Left colon (tissue), 2 donors: ENCODE data around the gene TMEM185B. TPM values are rescaled to one million over a fixed set of nuclear protein-coding genes. Genes with fewer than 3 reads are reported as not detected.
"Not testable (repeated sequence)": the region's sequence is repeated elsewhere in the genome, so short reads cannot be mapped to it uniquely, and the experiment has no call there.

ENCODE experiments used
- ATAC-seq: fragments of 200-7000 bp; cut with Tn5 transposase; one replicate; pipeline ENCODE4 v1.9.1; 2020; ENCODE audit warnings: mild to moderate bottlenecking, moderate library complexity
- DNase-seq, 2 donors: peaks; one replicate each; pipeline ENCODE4 v3.0.0-alpha.2; 2020
- intact Hi-C, 2 donors: fragments of 100-400 bp; cut with DNase I in 1 of 2; cut with micrococcal nuclease in 1 of 2; formaldehyde crosslinking; loops; one replicate each; pipeline versions ENCODE4 v1.11.2 to v1.14.0; 2022; cut with DNase I, micrococcal nuclease
- total RNA-seq, 2 donors: library from RNA; stranded (reverse); fragmentation: NEBNext Ultra II Directional; extraction: Animal tissue kit (Norgen Biotek cat#: 25700); gene quantifications; one replicate each; pipeline ENCODE4 v1.2.1, GENCODE V29; 2021
- donor health status: DM: no; HTN: no; CAD: no.
- donor health status: DM: yes; HTN: yes; CAD: no.

The TMEM185B gene
- total RNA-seq, 2 donors from 2014 or later = 12.1 to 12.5 TPM

DNA sequence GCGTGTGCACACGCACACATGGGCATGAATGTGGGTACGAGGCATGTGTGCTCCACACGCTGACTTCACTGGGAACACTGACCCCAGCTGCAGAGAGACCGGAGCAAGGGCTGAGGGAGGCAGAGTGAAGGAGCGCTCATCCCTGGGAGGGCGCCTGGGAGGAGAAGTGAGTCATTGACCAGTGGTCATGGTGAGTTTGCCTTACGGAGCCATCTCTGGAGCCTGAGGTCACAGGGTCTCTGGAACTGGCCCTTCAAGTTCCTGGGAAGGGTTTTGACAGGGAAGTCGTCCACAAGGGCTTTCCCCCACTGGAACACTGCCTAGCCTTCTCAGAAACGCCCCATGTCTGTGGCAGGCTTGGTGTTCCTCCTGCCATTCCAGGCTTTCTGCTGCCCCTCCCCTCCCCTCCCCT lies 14.3 kb upstream of the TMEM185B start:
- DNase-seq (peak in 1 of 2 donors; percentile 20), ATAC-seq (peak; percentile 32)
- intact Hi-C loops = no loop called here

- no peak for DNase-seq
Observed at GRCh38 chr2:120236791-120237190, 13.6 kb upstream of the TMEM185B start.

GRCh38 chr2:120236316-120236715 lies 13.1 kb upstream of the TMEM185B start:
- intact Hi-C loops = no loop called here
- ATAC-seq (no peak), DNase-seq (peak in 1 of 2 donors; percentile 4)

More at GRCh38 chr2:120236791-120237190, 13.6 kb upstream of the TMEM185B start:
- no peak for ATAC-seq
- intact Hi-C loops = no loop called here

DNA sequence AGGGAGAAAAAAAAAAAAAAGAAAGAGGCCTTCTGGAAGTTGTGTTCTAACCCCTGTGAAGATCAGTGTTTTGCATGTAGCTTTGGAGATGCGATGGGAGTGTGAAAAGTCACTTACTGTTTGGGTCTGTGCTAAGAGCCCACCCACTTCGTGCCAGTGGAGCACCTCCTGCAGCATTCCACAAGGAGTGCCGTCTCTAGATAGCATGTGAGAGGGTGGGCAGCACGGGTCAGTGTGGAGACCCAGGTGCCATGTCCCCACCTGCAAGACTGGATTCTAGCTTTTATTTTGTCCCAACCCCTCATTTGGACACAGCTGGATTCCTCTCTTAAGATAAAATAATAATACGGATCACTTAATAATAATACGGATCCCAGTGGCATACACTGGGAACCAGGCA lies 12.5 kb upstream of the TMEM185B start:
- DNase-seq (peak in 1 of 2 donors; percentile 3), ATAC-seq (no peak)
- intact Hi-C loops = no loop called here

DNA sequence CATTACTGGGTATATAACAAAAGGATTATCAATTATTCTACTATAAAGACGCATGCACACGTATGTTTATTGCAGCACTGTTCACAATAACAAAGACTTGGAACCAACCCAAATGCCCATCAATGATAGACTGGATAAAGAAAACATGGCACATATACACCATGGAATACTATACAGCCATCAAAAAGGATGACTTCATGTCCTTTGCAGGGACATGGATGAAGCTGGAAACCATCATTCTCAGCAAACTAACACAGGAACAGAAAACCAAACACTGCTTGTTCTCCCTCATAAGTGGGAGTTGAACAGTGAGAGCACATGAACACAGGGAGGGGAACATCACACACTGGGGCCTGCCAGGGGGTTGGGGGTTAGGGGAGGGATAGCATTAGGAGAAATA lies 12.0 kb upstream of the TMEM185B start:
- intact Hi-C loops, DNase-seq, ATAC-seq: not testable (repeated sequence)

- intact Hi-C loops = no loop called here
- no peak for DNase-seq
- ATAC-seq = no peak
Observed at GRCh38 chr2:120233292-120233691, 10.1 kb upstream of the TMEM185B start.

GRCh38 chr2:120231974-120232635 lies 8.9 kb upstream of the TMEM185B start:
- intact Hi-C loops = no loop called here
- DNase-seq (peak; percentile 45 to 53), ATAC-seq (peak; percentile 56)

- peak in 1 of 2 donors; percentile 24 for DNase-seq
- intact Hi-C loops = no loop called here
Observed at GRCh38 chr2:120231564-120231973, 8.4 kb upstream of the TMEM185B start.

DNA sequence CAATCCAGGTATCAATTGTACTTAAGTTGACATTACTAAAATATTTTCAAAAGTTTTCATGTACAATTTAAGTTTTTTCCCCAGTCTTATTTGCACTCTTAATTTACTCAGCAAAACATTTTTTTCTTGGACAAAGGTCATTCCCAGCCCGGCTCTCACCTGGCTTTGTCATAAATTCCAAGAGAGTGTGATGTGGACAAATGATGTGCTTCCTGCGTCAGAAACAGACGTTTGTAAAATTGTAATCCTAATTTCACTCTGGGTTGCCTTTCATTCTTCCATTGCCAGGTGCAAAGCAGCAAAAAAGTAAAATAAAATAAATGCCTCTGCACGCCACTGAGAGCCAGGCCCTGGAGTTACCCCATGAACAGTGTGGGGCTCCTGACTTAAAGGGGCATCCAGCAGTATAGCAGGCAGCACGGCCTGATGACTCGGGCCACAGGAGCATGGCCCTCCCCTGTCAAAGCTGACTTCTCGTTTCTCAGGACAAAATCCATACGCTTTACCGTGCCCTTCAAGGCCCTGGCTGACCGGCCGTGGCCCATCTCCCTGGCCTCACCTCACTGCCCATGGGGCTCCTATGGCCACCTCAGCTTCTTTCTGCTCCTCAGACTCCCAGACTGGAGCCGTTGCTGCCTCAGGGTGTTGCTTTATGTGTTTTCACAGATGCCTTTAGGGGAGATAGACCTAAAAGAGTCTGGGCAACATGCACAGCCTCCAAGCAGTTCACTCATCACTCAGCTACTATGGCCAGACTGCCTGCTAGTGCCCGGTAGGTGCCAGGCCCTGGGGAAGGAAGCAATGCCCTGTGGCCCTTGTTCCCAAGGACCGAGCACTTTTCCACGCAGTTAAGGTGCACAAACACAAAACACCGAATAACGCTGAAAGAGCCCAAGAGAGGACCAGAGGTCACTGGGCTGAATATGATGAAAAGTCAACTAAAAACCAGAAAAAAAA lies 7.6 kb upstream of the TMEM185B start:
- ATAC-seq = peak; percentile 72
- intact Hi-C loops = no loop called here
- DNase-seq = peak; percentile 31 to 47

More at GRCh38 chr2:120231564-120231973, 8.4 kb upstream of the TMEM185B start:
- ATAC-seq = peak; percentile 6

- intact Hi-C loops = no loop called here
- DNase-seq (peak in 1 of 2 donors; percentile 23), ATAC-seq (no peak)
Observed at GRCh38 chr2:120229341-120229740, 6.1 kb upstream of the TMEM185B start.

DNA sequence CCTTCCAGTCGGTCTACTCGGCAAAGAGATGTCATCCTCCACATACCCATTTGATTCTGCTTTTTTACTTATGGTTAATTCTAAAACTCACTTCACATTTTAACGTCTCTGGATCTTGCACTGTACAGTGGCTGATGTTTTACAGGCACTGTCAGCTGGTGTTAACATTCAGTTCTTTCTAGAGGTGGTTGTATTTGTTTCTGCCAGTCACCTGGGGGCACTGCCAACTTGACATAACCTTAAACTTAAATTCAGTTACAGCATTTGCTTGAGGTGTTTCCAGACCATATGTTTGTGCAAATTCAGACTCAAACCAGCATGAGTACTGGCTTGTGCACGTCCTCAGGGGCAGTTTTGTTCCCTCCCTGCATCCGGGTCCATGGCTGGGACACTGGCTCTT lies 5.3 kb upstream of the TMEM185B start:
- DNase-seq (peak in 1 of 2 donors; percentile 31), ATAC-seq (peak; percentile 32)
- intact Hi-C loops = no loop called here

GRCh38 chr2:120227111-120227991 lies 4.2 kb upstream of the TMEM185B start:
- ATAC-seq = no peak
- intact Hi-C loops = no loop called here
- peak in 1 of 2 donors; percentile 22 for DNase-seq

DNA sequence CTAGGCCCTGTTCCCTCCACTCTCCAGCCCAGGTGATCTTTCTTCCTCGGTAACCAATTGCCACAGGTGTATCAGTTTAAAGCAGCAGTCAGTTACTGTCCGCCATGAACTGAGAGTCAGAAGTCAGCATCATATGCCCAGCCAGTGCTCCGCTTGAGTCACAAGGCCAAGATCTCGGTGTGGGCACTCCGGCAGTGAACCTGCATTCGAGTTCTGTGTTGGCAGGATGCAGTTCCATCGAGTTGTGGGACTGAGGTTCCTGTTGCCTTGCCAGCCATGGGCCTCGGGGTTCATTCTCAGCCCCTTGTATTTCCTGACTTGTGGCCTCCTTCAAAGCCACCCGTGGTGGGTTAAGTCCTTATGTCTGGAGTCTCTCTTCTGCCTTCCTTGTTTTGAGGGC lies 3.1 kb upstream of the TMEM185B start:
- DNase-seq (peak in 1 of 2 donors; percentile 14), ATAC-seq (no peak)
- intact Hi-C loops = no loop called here

- DNase-seq = no peak
- ATAC-seq = no peak
Observed at GRCh38 chr2:120225549-120226065, 2.4 kb upstream of the TMEM185B start.

GRCh38 chr2:120224735-120225548 lies 1.7 kb upstream of the TMEM185B start:
- intact Hi-C loops = no loop called here
- DNase-seq (peak in 1 of 2 donors; percentile 30), ATAC-seq (no peak)

More at GRCh38 chr2:120225549-120226065, 2.4 kb upstream of the TMEM185B start:
- intact Hi-C loops = no loop called here

GRCh38 chr2:120224256-120224655 lies 1.1 kb upstream of the TMEM185B start:
- DNase-seq = peak in 1 of 2 donors; percentile 21
- intact Hi-C loops = no loop called here
- no peak for ATAC-seq

- intact Hi-C loops = no loop called here
- DNase-seq (peak; percentile 32 to 36), ATAC-seq (no peak)
Observed at GRCh38 chr2:120222186-120223033, 790 bp downstream of the TMEM185B start.
